DMS53 treated with DMSO at 0.1 percent for 48 hours (cell line): Measurements from ENCODE around the gene GPC1.

Experiments
- DNase-seq: peaks from one replicate; lab custom pipeline; 2025; ENCODE audit not compliant: unreplicated experiment; lab: John Stamatoyannopoulos, UW

Gene GPC1

DNA sequence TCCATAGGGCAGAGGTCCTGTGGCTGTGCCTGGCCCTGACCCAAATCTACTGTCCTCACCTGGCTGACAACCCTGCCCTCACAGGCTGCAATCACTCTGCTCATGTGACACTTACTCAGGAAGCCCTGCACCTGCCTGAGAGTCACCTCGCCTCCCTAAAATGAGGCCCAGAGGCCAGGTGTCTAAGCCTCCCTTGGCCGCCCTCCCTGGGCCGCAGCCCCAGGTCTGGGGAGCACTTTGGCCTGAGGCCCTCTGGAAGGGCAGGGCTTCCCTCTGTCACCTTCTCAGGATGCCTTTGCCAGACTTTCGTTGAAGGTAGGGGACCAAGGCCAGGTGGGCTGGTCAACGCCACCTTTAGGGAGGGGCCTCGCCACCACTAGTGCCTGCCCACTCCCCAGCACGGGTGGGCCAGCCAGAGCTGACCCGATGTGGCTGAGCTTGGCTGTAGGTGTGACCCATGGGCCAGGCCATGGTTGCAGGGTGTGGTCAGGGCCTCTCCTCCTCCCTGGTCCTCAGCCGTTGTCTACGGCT, 6.1 kb upstream of the GPC1 start:
- DNase-seq, result no peak

- no peak for DNase-seq
Observed at GRCh38 chr2:240429872-240430491, 5.5 kb upstream of the GPC1 start.

- no peak for DNase-seq
Observed at GRCh38 chr2:240430595-240430994, 4.9 kb upstream of the GPC1 start.

GRCh38 chr2:240431271-240431660, 4.2 kb upstream of the GPC1 start:
- DNase-seq, result no peak

- DNase-seq, result no peak
Observed at GRCh38 chr2:240431661-240432424, 3.6 kb upstream of the GPC1 start.

DNA sequence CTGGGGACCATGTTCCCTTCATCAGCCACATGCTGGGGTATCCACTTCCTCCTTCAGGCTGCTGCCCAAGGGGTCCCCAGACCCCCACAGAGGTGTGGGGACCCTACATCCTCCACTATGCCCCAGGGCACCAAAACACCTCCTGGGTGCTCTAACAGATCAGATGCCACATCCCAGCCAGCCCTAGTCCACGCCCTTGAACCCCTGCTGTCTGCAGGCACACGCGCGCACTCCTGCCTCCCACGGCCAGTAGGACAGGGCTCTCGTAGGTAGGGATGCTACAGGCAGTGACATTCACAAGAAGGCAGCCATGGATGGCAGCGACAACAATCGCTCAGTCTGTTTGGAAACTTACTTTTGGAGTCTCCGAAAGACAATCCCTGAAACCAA, 3.0 kb upstream of the GPC1 start:
- DNase-seq, result no peak

- no peak for DNase-seq
Observed at GRCh38 chr2:240432820-240433801, 2.4 kb upstream of the GPC1 start.

DNA sequence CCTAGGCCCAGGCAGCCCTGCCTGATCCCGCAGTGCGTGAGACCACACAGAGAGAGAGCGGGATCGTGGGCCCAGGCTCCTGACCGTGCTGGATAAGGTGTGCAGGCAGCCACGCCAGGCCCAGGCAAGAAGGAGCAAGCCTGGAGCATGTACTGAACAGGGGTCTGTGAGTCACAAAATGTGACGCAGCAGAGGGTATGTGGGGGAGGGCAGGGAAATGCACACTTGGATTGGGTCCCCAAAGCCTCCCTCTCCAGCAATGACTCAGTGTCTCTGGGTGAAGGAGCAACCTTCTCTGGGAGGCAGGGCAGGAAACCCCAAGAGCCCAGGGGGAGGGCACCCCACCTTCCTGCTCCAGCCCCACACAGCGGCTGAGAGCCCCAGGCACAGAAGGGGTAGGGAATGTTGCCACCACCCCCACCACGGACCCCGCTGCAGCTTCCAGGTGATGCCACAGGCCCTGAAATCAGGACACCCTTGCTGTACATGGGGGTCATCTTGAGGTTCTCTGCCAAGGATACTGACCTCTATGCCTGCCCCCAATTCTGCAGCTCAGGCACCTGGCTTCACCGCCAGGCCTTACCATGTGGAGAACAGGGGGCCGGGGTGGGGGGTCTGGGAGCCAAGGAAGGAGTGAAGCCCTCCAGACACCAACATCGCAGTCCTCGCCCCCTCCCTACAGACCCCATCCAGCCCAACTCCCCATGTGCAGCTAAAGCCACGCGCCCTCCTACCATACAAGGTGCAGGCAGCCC, 1.3 kb upstream of the GPC1 start:
- no peak for DNase-seq

- no peak for DNase-seq
Observed at GRCh38 chr2:240434728-240435456, 571 bp upstream of the GPC1 start.

- DNase-seq, result no peak
Observed at GRCh38 chr2:240435948-240436682, 652 bp downstream of the GPC1 start.

DNA sequence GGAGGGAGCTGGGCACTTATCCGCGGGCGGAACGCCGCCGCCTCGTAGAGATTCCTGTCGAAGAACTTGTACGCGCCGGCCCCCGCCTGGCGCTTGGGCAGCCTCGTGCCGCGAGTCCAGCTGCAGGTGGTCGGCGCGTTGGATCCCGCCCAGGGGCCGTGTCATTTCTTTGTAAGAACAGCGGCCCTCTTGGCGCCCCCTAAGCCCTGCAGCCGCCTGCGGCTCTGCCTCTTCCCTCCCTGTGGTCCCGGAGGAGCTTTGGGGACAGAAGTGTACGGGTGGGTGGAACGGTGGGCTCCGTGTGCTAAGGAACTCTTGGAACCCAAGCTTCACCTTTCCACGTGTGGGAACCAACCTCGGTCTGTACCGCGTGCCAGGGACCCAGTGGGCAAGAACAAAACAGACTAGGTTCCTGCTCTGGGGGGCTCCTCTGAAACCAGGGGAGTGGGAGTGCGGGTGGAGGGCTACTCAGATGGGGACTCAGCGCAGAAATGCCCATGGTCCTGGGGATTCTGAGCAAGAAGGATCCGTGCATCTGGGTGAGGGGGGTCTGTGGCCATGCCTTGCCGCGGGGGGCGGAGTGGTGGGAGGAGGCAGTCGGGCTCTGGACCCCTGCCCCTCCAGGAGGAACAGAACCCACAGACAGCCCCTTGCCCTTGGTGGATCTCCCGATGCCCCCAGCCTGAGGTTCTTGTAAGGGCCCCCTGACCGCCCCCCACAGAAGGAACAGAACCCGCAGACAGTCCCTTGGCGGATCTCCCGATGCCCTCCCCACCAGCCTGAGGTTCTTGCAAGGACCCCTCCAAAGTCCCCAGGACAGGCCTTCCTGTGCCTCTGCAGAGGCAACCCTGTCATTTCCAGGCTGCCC, 1.5 kb downstream of the GPC1 start:
- no peak for DNase-seq

GRCh38 chr2:240437551-240437860, 2.0 kb downstream of the GPC1 start:
- no peak for DNase-seq

DNA sequence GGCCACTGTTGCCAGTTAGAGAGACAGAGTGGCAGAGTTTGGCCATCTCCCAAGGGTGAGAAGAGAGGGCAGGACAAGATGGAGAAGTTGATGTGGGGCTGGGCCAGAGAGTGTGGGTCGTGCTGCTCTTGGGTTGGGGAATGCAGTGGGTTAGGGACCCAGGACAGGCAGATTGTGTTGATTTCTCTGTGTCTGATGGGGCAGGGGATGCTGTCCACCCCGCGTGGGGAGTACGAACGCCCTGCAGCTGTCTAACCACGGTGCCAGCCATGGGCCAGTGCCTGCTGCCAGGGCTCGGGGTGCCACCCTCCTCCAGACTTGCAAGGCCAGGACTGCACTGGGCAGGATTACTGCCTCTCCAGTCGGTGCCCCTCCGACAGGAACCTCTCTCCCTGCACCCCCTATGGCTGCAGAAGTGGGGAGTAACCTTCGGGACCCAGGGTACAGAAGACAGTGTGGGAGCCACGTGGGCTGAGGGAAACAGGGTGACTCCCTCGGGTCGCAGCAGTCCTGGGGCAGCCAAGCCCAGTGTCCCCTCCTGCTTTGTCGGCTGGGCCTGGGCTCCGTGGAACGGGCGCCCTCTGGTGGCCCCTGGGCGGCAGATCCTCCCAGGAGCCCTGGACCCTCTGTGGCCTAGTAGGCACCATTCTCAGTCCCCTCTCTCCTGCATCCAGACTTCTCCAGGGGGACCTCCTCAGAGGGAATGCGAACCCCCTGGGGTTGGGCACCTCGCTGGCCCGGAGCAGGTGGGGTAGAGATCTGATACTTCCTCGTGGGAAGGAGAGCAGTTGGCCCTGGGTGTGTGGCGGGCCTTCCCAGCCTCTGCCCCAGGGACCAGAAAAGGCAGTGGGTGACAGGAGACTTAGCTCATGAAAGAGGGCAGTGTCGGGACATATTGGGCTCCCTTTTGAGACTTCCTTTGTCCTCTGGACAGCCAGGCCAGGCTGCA, 2.7 kb downstream of the GPC1 start:
- DNase-seq, result no peak

- DNase-seq, result no peak
Observed at GRCh38 chr2:240438810-240439697, 3.6 kb downstream of the GPC1 start.

DNA sequence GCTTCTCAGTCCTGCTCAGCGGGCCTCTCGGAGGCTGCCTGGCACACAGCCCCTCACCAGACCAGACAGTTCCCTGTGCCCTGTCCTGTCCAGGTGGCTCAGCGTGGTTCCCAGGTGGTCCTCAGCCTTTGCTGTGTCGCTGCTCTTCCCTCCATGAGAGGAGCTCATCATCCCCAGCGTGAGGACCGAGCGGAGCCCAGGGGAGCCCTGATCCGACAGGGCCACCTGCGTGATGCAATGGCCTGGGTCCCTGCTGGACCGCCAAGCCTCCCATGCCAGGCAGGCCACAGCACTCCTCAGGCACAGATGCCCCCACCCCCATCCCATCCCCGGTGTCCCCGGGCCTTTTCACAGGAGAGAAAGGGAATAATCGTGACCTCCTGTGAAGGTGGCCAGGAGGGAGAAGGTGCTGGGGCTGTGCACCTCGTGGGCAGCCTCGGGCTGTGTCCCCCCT, 4.3 kb downstream of the GPC1 start:
- no peak for DNase-seq

GRCh38 chr2:240440251-240440650, 4.8 kb downstream of the GPC1 start:
- no peak for DNase-seq
